ENCODE measurements around the gene SLC46A3. TPM values are rescaled to one million over a fixed set of nuclear protein-coding genes. Genes with fewer than 3 reads are reported as not detected.

Gene SLC46A3
- total RNA-seq, 2 experiments from 2014 or later = 4.3 to 10.2 TPM

GRCh38 chr13:28658796-28659620 lies 59.8 kb downstream of the SLC46A3 start, which contains the start of gene POMP:
TSS of gene POMP (plus strand) at chr13:28659130. CDS start at chr13:28659185, 55 bp downstream.
- Histone ChIP-seq H3K4me1 (ENCODE audit: insufficient read depth, low read length, poor library complexity, severe bottlenecking) (peaks cover 22% of the 10 kb centered on the region), H3K4me2 (ENCODE audit: low read length) (peak within 1 kb of the TSS; percentile 86), H2AFZ (ENCODE audit: low read length) (peak within 1 kb of the TSS; percentile 91), H3K4me3 (ENCODE audit: low read depth, low read length, poor library complexity, severe bottlenecking) (peak within 1 kb of the TSS; percentile 83), H3K36me3 (ENCODE audit: insufficient read depth, low read length) (peaks cover 39% of the 10 kb centered on the region), H3K9me3 (ENCODE audit: low read length) (no peaks in the 10 kb centered on the region), H3K9me2 (ENCODE audit: insufficient read depth, low read length) (no peaks in the 10 kb centered on the region), H3K79me2 (ENCODE audit: insufficient read depth, low read depth, low read length) (peaks cover 50% of the 10 kb centered on the region), H3K27ac (ENCODE audit: low read depth, low read length, poor library complexity, severe bottlenecking) (peak within 1 kb of the TSS; percentile 68), H4K20me1 (ENCODE audit: insufficient read depth, low read length) (peaks cover 21% of the 10 kb centered on the region)
- TF ChIP-seq EZH2phosphoT487 (IDR thresholded peaks at IDR 0.05; ENCODE audit: borderline replicate concordance, low read depth, low read length) (no peak), CTCF (conservative IDR thresholded peaks at IDR 0.05; ENCODE audit: low read length) (peak; percentile 43; the same call in 1 of the 2 replicates)
- peak; percentile 93 for DNase-seq (ENCODE audit: low spot score)
- BruUV-seq (replicated peaks) = no TSS peak
- intact Hi-C loops (cut with micrococcal nuclease; ENCODE audit: unreplicated experiment) = loop anchor here (1.0 kb wide), 1 partner anchor 520 kb away; no protein-coding TSS in a partner anchor
- CTCF ChIA-PET (ENCODE audit: unreplicated experiment) = no interaction called here
- POLR2A ChIA-PET = interaction anchor here (0.7 to 6.2 kb wide), 6 partner anchors 13 to 341 kb away, joined by 3 to 52 read pairs (median 3); no protein-coding TSS in a partner anchor

- Histone ChIP-seq H2AFZ (ENCODE audit: low read length) (peak overlapping the region; percentile 91), H4K20me1 (ENCODE audit: insufficient read depth, low read length) (peaks cover 21% of the 10 kb centered on the region), H3K36me3 (ENCODE audit: insufficient read depth, low read length) (peaks cover 33% of the 10 kb centered on the region), H3K9me2 (ENCODE audit: insufficient read depth, low read length) (no peaks in the 10 kb centered on the region), H3K4me3 (ENCODE audit: low read depth, low read length, poor library complexity, severe bottlenecking) (peak overlapping the region; percentile 83), H3K79me2 (ENCODE audit: insufficient read depth, low read depth, low read length) (peaks cover 50% of the 10 kb centered on the region), H3K27ac (ENCODE audit: low read depth, low read length, poor library complexity, severe bottlenecking) (peak overlapping the region; percentile 68), H3K4me1 (ENCODE audit: insufficient read depth, low read length, poor library complexity, severe bottlenecking) (peaks cover 22% of the 10 kb centered on the region), H3K9me3 (ENCODE audit: low read length) (no peaks in the 10 kb centered on the region), H3K4me2 (ENCODE audit: low read length) (peak overlapping the region; percentile 86)
- TF ChIP-seq CTCF (conservative IDR thresholded peaks at IDR 0.05; ENCODE audit: low read length) = no peak
- TF ChIP-seq EZH2phosphoT487 (IDR thresholded peaks at IDR 0.05; ENCODE audit: borderline replicate concordance, low read depth, low read length) = no peak
- ChIA-PET POLR2A (interaction anchor here (0.7 to 6.2 kb wide), 4 partner anchors 13 to 340 kb away, joined by 3 to 52 read pairs (median 3); no protein-coding TSS in a partner anchor), CTCF (ENCODE audit: unreplicated experiment) (no interaction called here)
- intact Hi-C loops (cut with micrococcal nuclease; ENCODE audit: unreplicated experiment) = loop anchor here (1.0 kb wide), 1 partner anchor 519 kb away; no protein-coding TSS in a partner anchor
- DNase-seq (ENCODE audit: low spot score) = no peak
- BruUV-seq (replicated peaks) = no TSS peak
Measured at GRCh38 chr13:28658539-28658795, 60.3 kb downstream of the SLC46A3 start.
